ENCODE measurements around the gene CXCL14. TPM values are rescaled to one million over a fixed set of nuclear protein-coding genes. Genes with fewer than 3 reads are reported as not detected.

Gene CXCL14
- total RNA-seq, 1 experiment from 2014 or later = not detected

DNA sequence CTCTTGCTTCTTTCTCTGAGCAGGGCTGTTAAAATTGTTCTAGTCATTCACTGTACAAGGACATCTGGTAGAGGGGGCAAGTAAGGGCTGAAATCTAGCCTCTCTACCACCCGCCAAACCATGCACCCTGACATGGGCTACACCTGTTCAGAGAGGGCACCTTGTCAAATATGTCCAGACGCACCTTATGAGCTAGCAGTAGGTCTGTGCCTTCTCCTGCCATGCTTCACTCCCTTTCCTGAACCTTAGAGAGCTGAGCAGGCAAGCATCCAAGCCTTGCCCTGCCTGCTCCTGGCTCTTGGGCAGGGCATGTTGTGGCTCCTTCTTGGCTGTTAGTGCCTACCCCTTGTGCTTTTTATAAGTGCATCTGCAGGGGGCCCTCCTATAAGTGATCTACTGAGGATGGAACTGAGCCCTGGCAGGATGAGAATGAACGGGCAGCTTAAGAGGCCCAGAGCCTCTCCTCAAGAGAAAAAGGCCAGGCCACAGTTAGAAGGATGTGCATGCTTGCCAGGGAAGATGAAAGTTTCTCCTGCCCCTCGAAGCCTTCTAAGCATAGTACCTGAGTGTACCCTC, 39.3 kb downstream of the CXCL14 start:
- Histone ChIP-seq H3K27ac (ENCODE audit: low read depth, low read length) (no peak overlapping the region), H3K9ac (ENCODE audit: low read length) (no peak overlapping the region), H3K27me3 (ENCODE audit: insufficient read depth, low read length) (peaks cover 4% of the 10 kb centered on the region; the same call in 1 of the 2 replicates), H3K79me2 (ENCODE audit: insufficient read depth, low read length) (no peaks in the 10 kb centered on the region), H3K9me2 (ENCODE audit: insufficient read depth) (no peaks in the 10 kb centered on the region), H3K9me3 (ENCODE audit: control insufficient read depth in 1 of 2, insufficient read depth in 1 of 2, low read depth in 1 of 2, low read length in 2 of 2) (no peaks in the 10 kb centered on the region), H3K4me2 (ENCODE audit: low read length) (no peak overlapping the region), H2AFZ (ENCODE audit: low read depth, low read length, poor library complexity, severe bottlenecking) (no peak overlapping the region), H3K4me3 (replicated peaks in 1 of 2; ENCODE audit: low read depth in 1 of 2, low read length in 2 of 2) (no peak overlapping the region), H3K36me3 (ENCODE audit: control insufficient read depth in 1 of 2, insufficient read depth in 2 of 2, low read length in 2 of 2) (no peaks in the 10 kb centered on the region), H4K20me1 (ENCODE audit: insufficient read depth) (no peaks in the 10 kb centered on the region), H3K4me1 (ENCODE audit: control insufficient read depth in 1 of 2, insufficient read depth in 2 of 2, low read length in 2 of 2) (no peaks in the 10 kb centered on the region)
- POLR2A ChIA-PET = no interaction called here
- CTCF ChIA-PET = no interaction called here
- BruUV-seq (replicated peaks) = no TSS peak
- intact Hi-C loops (cut with micrococcal nuclease) = no loop called here
- RAD21 ChIA-PET (ENCODE audit: low non-redundant PET in 1 of 2, low total read pairs in 2 of 2, uncharacterized antibody in 2 of 2, unreplicated experiment in 2 of 2) = no interaction called here
- ATAC-seq = no peak
- no peak for TF ChIP-seq ZNF274 (IDR thresholded peaks at IDR 0.05; ENCODE audit: low read depth, low read length)
- TF ChIP-seq FOSL1 (IDR thresholded peaks at IDR 0.05; ENCODE audit: low read depth) = no peak
- TF ChIP-seq SP1 (IDR thresholded peaks at IDR 0.05; ENCODE audit: low read depth) = no peak
- TF ChIP-seq EZH2phosphoT487 (IDR thresholded peaks at IDR 0.05; ENCODE audit: borderline replicate concordance) = no peak
- TF ChIP-seq, protein P1, sequence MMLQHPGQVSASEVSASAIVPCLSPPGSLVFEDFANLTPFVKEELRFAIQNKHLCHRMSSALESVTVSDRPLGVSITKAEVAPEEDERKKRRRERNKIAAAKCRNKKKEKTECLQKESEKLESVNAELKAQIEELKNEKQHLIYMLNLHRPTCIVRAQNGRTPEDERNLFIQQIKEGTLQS (IDR thresholded peaks at IDR 0.05) = no peak
- no peak for TF ChIP-seq CTCF (IDR thresholded peaks at IDR 0.05 in 2 of 3, conservative IDR thresholded peaks at IDR 0.05 in 1 of 3; ENCODE audit: borderline replicate concordance in 1 of 3, insufficient read depth in 1 of 3, low read depth in 2 of 3, low read length in 2 of 3)
- TF ChIP-seq POLR2AphosphoS5 (IDR thresholded peaks at IDR 0.05; ENCODE audit: low read depth, low read length) = no peak
- no peak for TF ChIP-seq YY1 (IDR thresholded peaks at IDR 0.05; ENCODE audit: extremely low read depth, insufficient replicate concordance, low read depth, low read length)
- no peak for TF ChIP-seq ELF1 (IDR thresholded peaks at IDR 0.05; ENCODE audit: borderline replicate concordance, low read depth)
- TF ChIP-seq, protein P2, sequence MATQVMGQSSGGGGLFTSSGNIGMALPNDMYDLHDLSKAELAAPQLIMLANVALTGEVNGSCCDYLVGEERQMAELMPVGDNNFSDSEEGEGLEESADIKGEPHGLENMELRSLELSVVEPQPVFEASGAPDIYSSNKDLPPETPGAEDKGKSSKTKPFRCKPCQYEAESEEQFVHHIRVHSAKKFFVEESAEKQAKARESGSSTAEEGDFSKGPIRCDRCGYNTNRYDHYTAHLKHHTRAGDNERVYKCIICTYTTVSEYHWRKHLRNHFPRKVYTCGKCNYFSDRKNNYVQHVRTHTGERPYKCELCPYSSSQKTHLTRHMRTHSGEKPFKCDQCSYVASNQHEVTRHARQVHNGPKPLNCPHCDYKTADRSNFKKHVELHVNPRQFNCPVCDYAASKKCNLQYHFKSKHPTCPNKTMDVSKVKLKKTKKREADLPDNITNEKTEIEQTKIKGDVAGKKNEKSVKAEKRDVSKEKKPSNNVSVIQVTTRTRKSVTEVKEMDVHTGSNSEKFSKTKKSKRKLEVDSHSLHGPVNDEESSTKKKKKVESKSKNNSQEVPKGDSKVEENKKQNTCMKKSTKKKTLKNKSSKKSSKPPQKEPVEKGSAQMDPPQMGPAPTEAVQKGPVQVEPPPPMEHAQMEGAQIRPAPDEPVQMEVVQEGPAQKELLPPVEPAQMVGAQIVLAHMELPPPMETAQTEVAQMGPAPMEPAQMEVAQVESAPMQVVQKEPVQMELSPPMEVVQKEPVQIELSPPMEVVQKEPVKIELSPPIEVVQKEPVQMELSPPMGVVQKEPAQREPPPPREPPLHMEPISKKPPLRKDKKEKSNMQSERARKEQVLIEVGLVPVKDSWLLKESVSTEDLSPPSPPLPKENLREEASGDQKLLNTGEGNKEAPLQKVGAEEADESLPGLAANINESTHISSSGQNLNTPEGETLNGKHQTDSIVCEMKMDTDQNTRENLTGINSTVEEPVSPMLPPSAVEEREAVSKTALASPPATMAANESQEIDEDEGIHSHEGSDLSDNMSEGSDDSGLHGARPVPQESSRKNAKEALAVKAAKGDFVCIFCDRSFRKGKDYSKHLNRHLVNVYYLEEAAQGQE (IDR thresholded peaks at IDR 0.05; ENCODE audit: low read depth) = no peak
- no peak for TF ChIP-seq POLR2A (IDR thresholded peaks at IDR 0.05; ENCODE audit: borderline replicate concordance, extremely low read depth, insufficient read depth, insufficient read length)
- no peak for TF ChIP-seq ZFX (IDR thresholded peaks at IDR 0.05)
- no peak for TF ChIP-seq SRF (IDR thresholded peaks at IDR 0.05; ENCODE audit: low read depth)
- TF ChIP-seq, protein P3, sequence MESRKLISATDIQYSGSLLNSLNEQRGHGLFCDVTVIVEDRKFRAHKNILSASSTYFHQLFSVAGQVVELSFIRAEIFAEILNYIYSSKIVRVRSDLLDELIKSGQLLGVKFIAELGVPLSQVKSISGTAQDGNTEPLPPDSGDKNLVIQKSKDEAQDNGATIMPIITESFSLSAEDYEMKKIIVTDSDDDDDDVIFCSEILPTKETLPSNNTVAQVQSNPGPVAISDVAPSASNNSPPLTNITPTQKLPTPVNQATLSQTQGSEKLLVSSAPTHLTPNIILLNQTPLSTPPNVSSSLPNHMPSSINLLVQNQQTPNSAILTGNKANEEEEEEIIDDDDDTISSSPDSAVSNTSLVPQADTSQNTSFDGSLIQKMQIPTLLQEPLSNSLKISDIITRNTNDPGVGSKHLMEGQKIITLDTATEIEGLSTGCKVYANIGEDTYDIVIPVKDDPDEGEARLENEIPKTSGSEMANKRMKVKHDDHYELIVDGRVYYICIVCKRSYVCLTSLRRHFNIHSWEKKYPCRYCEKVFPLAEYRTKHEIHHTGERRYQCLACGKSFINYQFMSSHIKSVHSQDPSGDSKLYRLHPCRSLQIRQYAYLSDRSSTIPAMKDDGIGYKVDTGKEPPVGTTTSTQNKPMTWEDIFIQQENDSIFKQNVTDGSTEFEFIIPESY (IDR thresholded peaks at IDR 0.05; ENCODE audit: extremely low read depth, insufficient replicate concordance, low read length) = no peak
- no peak for TF ChIP-seq TCF7L2 (IDR thresholded peaks at IDR 0.05; ENCODE audit: borderline replicate concordance, extremely low read depth, insufficient read depth, insufficient read length)
- no peak for TF ChIP-seq RAD21 (IDR thresholded peaks at IDR 0.05; ENCODE audit: low read depth)
- no peak for TF ChIP-seq MAX (IDR thresholded peaks at IDR 0.05)
- TF ChIP-seq CBX3 (IDR thresholded peaks at IDR 0.05; ENCODE audit: low read depth) = no peak
- no peak for DNase-seq (ENCODE audit: low read depth, low spot score)
